DMS53 treated with DMSO at 0.1 percent for 48 hours (cell line): Measurements from ENCODE around the gene LRP3.
"Not testable (repeated sequence)": the region's sequence is repeated elsewhere in the genome, so short reads cannot be mapped to it uniquely, and the experiment has no call there.

Source experiments
- DNase-seq: peaks from one replicate; lab custom pipeline; 2025; ENCODE audit not compliant: unreplicated experiment; lab: John Stamatoyannopoulos, UW

The LRP3 gene

DNA sequence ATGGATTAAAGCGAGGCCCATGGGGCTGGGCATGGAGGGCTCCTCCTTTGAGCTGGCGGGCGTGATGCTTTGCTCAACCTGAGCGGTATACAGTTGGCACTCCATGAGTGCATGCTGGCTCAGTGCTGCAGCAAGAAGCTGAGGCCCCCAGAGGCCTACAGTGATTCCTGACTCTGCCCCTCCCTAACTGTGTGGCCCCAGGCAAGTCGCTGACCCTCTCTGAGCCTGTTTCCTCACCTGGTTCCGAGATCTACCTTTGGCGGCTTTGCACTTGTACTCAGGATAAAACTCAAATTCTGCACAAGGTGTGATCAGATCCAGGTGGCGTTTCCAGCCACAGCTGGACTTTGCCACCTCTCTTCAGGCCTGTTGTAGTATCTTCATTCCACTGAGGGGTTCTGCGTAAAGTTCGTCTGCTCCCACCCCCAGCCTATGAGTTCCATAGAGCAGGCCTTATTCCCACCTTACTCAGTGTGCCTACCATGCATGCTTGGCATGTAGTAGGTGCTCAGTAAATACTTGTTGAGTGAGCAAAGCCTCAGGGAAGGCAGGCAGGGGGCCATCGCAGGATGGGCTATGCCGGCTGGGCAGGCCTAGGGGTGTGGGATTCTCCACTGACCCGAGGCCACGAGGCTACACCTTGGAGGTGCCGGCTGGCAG is 7.9 kb downstream of the LRP3 start:
- no peak for DNase-seq

GRCh38 chr19:33202546-33203507 is 8.7 kb downstream of the LRP3 start:
- DNase-seq = no peak

DNA sequence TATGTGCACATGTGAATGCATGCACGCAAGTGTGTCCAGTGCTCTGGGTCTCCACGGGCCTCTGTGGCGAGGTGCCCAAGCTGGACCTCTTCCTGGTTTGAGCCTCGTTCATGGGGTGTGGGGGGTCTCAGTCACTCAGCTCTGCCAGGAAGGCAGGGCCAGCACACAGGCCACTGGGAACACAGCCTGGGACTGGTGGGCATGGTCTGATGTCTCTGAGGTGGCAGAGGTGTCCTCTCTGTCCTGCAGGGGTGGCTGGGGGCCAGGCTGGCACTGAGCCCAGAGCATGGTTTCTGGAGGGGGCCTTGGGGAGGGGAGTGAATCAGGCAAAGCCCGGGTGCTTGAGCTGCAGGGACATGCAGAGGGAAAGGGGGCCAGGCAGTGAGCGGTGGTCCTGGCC is 9.4 kb downstream of the LRP3 start:
- DNase-seq = no peak

- DNase-seq = no peak
Measured at GRCh38 chr19:33204136-33204973, 10.2 kb downstream of the LRP3 start.

DNA sequence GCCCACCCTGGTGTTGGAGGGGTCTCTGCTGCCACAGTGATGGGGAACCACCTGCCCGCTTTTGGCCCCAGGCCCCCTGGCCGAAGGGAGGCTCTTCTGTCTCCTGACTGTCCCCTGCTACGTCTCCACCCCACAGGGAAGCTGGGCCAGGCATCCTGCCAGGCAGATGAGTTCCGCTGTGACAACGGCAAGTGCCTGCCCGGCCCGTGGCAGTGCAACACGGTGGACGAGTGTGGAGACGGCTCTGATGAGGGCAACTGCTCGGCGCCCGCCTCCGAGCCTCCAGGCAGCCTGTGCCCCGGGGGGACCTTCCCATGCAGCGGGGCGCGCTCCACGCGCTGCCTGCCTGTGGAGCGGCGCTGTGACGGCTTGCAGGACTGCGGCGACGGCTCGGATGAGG is 11.0 kb downstream of the LRP3 start:
- no peak for DNase-seq

- no peak for DNase-seq
Measured at GRCh38 chr19:33205531-33206260, 11.6 kb downstream of the LRP3 start.

GRCh38 chr19:33206261-33207039 is 12.3 kb downstream of the LRP3 start:
- no peak for DNase-seq

- no peak for DNase-seq
Measured at GRCh38 chr19:33207040-33207620, 13.0 kb downstream of the LRP3 start.

DNA sequence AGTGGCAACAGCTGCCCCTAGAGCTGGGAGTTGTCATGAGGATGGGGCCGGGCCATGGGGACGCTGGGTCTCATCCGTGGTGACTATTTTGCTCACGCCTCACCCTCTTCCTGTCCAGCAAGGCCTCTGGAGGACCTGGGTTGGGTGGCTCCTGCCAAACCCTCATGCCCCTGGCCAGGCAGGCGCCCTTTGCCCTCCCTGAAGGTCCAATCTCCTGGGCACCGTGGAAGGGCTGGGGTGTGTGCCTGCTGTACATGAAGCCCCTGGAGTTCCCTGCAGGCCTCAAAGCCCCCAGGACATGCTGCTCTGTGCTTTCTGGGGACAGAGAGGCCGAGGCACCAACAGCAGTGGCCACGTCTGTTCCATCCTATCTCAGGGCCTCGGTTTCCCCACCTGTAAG is 13.8 kb downstream of the LRP3 start:
- no peak for DNase-seq

DNA sequence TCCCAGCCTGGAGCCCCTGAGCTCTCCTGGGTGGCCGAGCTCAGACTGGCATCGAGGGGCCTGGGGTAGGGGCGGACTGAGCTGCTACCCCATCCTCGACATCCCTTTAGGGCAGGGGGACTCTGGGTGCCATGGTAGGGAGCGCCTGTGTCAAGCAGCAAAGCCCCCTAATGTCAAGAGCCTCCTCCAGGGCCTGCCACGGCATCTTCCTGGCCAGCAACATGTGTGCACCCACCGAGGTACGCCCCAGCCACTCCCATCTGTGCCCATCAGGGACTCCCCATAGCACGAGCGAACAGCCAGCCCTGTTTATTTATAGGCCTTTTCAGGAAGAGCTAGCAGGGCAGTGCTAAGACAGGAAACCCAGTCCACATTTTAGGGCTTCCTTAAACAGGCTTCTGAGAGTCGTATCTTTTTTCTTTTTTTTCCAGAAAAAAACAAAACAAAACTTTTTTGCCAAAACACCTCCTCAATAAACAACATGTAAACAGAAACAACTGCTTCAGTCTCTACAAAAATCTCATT is 14.3 kb downstream of the LRP3 start:
- no peak for DNase-seq

- no peak for DNase-seq
Measured at GRCh38 chr19:33208904-33209849, 15.0 kb downstream of the LRP3 start.

GRCh38 chr19:33209850-33210230 is 15.7 kb downstream of the LRP3 start:
- DNase-seq = not testable (repeated sequence)

- DNase-seq = no peak
Measured at GRCh38 chr19:33210266-33210940, 16.3 kb downstream of the LRP3 start.

DNA sequence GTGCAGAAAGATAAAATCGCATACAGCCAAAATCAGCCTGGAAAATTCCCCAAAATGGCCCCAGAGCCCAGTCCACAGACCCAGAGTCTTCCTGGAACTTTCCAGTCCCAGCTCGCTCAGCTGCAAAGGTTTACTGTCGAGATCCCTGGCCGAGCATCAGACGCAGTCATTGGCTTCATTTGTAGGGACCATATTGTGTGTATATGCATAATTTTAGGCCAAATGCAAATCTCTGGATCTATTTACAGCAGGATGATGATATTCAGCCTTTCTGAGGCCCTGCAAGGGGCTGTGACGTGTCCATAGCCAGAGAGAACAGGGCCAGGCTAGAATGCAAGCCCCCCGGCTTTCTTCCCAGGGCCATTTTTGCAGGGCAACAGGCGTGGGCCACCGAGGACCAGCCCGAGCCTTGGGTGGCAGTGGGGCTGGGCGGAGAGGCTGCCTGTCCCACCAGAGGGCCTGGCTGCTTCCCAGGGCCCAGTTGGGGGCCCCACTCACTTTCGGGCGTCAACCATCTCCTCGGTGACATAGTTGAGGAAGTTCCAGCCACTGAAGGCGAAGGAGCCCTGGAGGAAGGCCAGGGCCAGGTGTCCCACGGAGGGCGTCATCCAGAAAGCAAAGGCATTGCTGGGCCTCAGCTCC is 17.8 kb downstream of the LRP3 start:
- no peak for DNase-seq

DNA sequence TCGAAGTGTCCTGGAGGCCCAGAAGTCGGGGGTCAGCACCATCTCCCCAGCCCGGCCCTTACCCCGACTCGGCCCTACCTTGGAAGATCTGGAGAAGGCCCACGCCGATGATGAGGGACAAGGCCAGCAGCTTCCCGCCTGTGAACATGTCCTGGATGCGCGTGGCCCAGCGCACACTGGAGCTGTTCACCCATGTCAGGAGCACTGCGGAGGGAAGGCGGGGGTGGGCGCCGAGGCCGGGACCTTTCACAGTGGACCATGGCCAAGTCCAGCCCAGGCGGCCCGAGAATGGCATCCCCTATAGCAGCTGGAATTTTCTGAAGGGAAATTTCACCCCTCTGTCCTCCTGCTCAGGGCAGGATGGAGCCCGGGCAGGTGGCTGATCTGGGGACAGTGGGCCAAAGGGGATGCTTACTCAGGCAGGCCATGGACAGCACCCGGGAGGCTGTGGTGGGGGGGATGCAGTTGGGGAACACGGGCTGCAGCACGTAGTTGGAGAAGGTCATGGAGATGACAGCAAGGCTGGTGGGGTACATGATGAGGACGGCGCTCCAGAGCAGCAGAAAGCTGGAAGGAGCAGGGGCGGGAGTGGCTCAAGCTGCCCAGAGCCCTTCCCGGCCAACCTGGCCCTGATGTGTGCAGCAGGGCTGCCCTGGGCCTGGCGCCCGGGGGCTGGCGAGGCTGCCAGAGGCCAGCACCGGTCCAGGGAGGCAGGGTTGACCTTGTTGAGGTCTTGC is 18.5 kb downstream of the LRP3 start:
- no peak for DNase-seq

DNA sequence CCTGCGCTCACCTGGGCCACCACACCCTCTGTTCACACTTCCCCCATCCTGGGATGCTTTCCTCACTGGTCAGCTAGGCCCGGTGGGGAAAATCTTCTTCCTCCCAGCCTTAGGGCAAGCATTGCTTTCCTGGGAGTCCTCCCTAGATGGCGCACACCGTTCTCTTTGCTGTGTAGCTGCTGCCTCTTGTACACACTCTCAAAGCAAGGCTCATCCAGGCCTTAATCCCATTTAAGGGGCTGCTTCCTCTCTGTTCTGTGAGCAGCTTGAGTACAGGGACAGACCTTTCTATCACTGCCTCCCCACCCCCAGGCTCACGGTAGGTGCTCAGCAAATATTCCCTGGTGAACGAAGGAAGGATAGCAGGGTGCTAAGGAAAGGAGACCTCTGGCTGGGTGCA is 20.5 kb downstream of the LRP3 start:
- DNase-seq = peak; percentile 79
